Measurements from ENCODE around the gene RHOT2. TPM values are rescaled to one million over a fixed set of nuclear protein-coding genes. Genes with fewer than 3 reads are reported as not detected.
A peak's percentile ranks its signal among the peaks of the same experiment; 100 is the strongest.

RHOT2 gene
- 39.7 and 42.7 TPM in 2 replicates for total RNA-seq (2014; rRNA removed; shearing (Covaris generic))
- polyA plus RNA-seq (2015; cell fraction: cytosol; rRNA removed), result 63.6 and 74.8 TPM in 2 replicates
- polyA plus RNA-seq (2015; cell fraction: nucleus; rRNA removed), result 1,244 and 1,428 TPM in 2 replicates

DNA sequence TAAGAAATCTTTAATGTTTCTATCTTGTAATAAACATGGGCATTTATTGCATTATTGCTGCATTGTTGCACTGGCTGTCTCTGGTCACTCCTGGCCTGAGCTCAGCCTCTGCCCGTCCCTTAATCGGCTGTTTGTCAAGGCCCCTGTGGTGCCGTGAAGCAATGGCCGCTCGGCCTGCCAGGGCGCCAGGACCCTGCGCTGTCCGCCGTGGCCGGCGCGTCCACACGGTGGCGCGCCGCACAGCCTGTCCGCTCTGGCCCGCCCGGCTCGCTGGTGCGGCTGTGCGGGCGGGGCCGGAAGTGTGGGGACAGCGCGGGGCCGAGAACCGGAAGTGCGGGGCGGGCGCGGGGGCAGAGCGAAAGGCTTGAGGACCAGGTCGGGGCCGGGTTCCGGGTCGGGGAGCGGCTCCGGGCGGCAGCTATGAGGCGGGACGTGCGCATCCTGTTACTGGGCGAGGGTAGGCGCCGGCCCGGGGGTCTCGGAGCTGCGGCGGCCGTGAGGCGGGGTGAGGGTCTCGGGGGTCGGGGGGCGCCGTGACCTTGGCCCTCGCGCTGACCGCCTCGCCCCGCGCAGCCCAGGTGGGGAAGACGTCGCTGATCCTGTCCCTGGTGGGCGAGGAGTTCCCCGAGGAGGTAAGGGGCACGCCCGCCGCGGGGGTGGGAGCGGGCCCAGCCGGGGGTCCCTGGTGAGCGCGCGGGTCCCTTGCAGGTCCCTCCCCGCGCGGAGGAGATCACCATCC lies at the start of gene RHOT2:
RHOT2 (plus strand) TSS at position 353 of the 739 bp plus-strand sequence; CDS start at position 421, 68 bp downstream.
- in situ Hi-C loops (cut with HindIII; ENCODE audit: low pct_unique_long_range_greater_than_20kb, low sequenced_read_pairs), result no loop called here
- DNase-seq (ENCODE audit: low read depth, low spot score), result peak; percentile 86

DNA sequence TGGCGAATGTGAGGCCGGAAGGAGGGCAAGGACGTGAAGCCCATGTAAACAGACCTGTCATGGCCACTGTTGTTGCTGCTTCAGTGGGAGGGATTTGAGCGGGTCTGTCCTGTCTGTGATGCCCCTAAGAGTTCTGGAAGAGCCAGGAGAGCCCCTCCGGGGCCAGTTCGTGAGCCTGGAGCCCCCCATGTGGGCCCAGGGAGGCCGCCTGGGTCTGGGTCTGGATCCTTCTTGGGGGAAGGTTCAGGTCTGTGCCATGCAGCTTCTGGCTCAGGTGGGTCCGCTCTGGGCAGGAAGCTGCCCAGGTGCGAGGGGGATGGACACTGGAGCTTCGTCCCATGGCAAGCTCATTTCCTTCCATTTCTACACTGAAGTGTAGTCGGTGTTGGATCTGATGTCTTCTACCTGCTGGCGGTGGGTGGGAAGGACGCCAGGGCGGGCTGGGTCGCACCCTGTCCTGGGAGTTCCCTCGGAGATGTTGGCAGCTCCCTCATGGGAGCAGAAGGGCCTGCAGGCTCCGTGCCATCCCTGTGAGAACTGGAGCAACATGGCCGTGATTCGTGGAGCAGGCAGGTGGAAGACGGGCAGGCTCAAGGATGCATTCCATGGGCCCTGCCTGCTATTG lies 48.3 kb upstream of the RHOT2 start:
- no peak for DNase-seq (ENCODE audit: low read depth, low spot score)
- in situ Hi-C loops (cut with HindIII; ENCODE audit: low pct_unique_long_range_greater_than_20kb, low sequenced_read_pairs), result no loop called here

DNA sequence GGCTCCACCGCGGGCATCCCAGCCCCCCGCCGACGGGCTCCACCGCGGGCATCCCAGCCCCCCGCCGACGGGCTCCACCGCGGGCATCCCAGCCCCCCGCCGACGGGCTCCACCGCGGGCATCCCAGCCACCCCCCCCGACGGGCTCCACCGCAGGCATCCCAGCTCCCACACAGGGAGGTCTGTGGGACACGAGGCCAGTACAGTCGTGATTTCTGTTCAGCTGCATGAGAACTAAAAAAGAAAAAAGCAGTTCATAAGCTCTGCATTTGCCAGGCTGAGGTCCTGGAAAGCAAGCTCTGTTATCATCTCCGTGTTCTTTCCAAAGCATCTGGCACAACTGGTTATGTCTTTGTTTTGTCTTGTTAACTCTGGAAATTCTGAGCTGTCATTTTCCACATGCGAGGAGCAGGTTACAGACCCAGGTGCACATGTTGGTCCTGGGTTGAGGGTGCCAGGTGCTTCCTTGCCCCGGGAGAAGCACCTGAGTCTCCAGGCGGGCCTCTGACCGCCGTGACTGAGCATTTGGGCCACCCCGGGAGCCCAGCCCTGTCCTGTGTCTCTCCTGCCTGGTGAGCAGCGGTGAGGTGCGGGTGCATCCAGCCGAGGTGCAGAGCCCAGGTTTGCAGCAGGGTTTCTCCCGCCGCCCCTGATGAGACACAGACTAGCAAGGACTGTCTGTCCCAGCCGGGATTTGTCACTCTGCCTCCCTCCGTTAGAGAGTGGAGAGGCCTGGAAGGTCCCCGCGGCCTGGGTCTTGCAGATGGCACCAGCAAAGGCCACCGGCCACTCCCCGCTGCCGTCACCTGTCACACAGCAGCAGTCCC lies 47.0 kb upstream of the RHOT2 start:
- DNase-seq (ENCODE audit: low read depth, low spot score), result no peak
- in situ Hi-C loops (cut with HindIII; ENCODE audit: low pct_unique_long_range_greater_than_20kb, low sequenced_read_pairs), result no loop called here

DNA sequence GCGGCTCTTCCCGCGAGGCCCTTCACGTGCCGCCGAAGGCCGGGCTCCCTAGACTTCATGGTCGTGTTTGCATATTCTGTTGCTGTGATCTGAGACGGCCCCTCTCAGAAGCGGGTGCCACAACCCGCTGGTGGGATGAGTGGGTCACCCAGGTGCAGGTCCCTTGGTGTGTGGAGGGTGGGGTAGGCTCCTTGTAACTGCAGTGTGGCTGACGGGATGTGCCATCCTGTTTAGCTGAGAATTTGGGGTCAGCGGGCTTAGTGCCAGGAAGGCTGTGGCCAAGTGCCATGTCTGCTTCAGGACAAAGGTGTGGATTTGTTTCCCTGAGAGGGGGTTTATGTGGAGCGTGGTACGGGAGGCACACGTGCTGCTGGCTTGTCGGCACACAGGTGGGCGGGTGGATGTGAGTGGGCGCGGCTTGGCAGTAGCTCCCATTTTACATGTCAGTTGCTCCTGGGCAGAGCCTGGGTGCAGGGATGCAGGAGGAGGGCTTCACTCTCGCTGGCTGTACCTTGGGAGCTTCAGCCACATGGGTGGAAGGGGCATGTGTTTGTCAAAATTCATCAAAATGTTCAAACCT lies 46.3 kb upstream of the RHOT2 start:
- in situ Hi-C loops (cut with HindIII; ENCODE audit: low pct_unique_long_range_greater_than_20kb, low sequenced_read_pairs), result no loop called here
- DNase-seq (ENCODE audit: low read depth, low spot score), result no peak

GRCh38 chr16:622920-623280 lies 45.0 kb upstream of the RHOT2 start:
- no peak for DNase-seq (ENCODE audit: low read depth, low spot score)
- in situ Hi-C loops (cut with HindIII; ENCODE audit: low pct_unique_long_range_greater_than_20kb, low sequenced_read_pairs), result no loop called here

GRCh38 chr16:624526-625070 lies 43.3 kb upstream of the RHOT2 start:
- in situ Hi-C loops (cut with HindIII; ENCODE audit: low pct_unique_long_range_greater_than_20kb, low sequenced_read_pairs), result no loop called here
- no peak for DNase-seq (ENCODE audit: low read depth, low spot score)

DNA sequence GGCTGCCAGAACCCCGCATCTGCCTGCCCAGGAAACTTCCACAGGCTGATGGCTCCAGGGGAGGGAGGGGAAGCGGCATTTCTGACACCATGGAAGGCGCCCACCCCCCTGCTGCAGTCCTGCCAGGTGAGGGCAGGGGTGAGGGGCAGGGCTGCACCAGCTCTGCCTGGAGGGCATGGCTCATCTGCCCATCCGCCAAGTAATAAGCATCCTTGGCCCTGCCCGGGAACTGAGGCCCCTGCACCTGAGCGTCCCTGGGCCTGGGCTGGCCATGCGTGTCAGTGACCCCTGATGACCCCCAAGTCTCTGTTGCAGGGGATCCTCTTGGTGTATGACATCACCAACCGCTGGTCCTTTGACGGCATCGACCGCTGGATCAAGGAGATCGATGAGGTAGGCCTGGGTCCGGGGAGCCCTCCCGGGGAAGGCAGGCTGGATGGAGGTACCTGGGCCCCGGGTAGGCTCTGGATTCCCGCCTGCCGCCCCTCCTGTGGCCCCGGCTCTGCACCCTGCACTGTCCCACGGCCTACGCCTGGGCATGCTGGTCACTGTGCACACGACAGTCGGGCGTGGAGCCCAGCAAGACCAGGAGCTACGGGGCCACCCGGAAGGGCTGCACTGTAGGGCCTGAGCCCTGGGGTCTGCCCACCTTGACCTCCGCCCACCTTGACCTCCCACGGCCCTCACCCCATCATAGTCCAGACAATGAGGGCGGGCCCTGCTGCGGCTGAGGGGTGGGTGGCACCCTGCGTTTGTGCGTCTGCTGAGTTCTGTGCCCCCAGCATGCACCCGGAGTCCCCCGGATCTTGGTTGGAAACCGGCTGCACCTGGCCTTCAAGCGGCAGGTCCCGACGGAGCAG lies 42.6 kb upstream of the RHOT2 start:
- in situ Hi-C loops (cut with HindIII; ENCODE audit: low pct_unique_long_range_greater_than_20kb, low sequenced_read_pairs), result no loop called here
- no peak for DNase-seq (ENCODE audit: low read depth, low spot score)

DNA sequence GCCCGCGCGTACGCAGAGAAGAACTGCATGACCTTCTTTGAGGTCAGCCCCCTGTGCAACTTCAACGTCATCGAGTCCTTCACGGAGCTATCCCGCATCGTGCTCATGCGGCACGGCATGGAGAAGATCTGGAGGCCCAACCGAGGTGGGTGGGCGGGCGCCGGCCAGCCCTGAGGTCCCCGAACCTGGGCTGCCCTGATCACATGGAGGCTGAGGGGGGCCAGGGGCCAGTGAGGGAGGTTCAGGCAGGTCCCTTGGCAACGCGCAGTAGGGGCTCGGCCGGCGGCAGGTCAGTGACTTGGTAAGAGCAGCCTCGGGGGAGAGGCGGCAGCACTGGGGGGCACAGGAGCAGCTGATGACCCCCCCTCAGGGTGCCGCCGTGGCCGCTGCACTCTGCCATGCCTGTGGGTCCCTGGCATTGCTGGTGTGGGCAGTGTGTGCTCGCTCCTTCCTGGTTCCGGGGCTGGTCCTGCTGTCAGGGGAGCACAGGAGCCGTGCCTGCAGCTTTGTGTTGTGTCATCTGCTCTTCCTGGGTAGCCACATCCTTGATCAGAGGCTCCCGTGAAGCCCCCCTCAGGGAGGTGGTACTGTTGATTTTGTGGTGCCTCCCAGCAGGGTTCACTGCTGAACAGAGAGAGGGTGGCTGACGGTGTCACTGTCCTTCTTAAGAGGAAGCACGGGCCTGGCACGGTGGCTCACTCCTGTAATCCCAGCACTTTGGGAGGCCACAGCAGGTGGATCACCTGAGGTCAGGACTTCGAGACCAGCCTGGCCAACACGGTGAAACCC lies 41.8 kb upstream of the RHOT2 start:
- no peak for DNase-seq (ENCODE audit: low read depth, low spot score)
- in situ Hi-C loops (cut with HindIII; ENCODE audit: low pct_unique_long_range_greater_than_20kb, low sequenced_read_pairs), result no loop called here

DNA sequence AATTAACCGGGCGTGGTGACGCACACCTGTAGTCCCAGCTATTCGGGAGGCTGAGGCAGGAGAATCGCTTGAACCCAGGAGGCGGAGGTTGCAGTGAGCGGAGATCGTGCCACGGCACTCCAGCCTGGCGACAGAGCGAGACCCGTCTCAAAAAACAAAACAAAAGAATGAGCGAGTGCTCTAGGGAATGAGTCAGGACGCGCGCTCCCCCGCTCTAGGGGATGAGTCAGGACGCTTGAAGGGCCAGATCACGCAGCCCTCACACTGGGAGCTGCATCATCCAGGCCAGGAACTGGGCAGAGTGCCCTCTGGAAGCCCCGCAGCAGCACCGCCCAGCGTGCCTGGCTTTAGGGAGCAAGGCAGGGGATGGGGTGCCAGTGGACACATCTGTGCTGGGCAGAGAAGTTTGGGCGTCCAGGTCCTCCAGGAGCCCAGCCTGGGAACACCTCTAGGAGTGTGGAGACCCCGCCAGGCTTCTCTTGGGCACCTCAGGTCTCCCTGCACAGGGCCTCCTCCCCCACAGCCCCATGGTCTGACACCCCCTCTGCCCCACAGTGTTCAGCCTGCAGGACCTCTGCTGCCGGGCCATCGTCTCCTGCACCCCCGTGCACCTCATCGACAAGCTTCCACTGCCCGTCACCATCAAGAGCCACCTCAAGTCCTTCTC lies 41.0 kb upstream of the RHOT2 start:
- no peak for DNase-seq (ENCODE audit: low read depth, low spot score)
- in situ Hi-C loops (cut with HindIII; ENCODE audit: low pct_unique_long_range_greater_than_20kb, low sequenced_read_pairs), result no loop called here

- in situ Hi-C loops (cut with HindIII; ENCODE audit: low pct_unique_long_range_greater_than_20kb, low sequenced_read_pairs), result no loop called here
- DNase-seq (ENCODE audit: low read depth, low spot score), result no peak
Observed at GRCh38 chr16:627454-628239, 40.3 kb upstream of the RHOT2 start.

- no peak for DNase-seq (ENCODE audit: low read depth, low spot score)
- in situ Hi-C loops (cut with HindIII; ENCODE audit: low pct_unique_long_range_greater_than_20kb, low sequenced_read_pairs), result no loop called here
Observed at GRCh38 chr16:628321-629061, 39.4 kb upstream of the RHOT2 start.

- in situ Hi-C loops (cut with HindIII; ENCODE audit: low pct_unique_long_range_greater_than_20kb, low sequenced_read_pairs), result no loop called here
Observed at GRCh38 chr16:629185-629832, 38.6 kb upstream of the RHOT2 start.

DNA sequence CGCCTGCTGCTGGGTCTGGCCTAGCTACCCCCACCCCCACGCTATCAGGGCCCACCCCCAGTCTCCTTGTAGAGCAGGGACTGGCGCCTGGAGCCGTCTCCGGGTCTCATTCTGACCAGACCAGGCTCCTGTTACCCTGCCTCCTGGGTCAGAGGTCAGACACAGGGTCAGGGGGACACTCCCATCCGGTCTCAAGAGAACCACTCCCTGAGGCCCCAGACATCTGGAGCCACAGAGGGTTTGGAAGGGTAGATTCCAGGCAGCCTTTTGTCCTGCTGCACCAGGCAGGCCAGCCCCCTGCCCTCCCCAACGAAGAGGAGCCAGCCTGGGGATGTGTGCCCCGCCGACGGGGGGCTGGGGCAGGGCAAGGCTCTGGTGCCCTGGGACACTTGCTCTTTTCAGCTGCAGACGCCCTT lies 38.1 kb upstream of the RHOT2 start:
- DNase-seq (ENCODE audit: low read depth, low spot score), result no peak
- in situ Hi-C loops (cut with HindIII; ENCODE audit: low pct_unique_long_range_greater_than_20kb, low sequenced_read_pairs), result no loop called here

More at GRCh38 chr16:629185-629832, 38.6 kb upstream of the RHOT2 start:
- DNase-seq (ENCODE audit: low read depth, low spot score), result no peak

DNA sequence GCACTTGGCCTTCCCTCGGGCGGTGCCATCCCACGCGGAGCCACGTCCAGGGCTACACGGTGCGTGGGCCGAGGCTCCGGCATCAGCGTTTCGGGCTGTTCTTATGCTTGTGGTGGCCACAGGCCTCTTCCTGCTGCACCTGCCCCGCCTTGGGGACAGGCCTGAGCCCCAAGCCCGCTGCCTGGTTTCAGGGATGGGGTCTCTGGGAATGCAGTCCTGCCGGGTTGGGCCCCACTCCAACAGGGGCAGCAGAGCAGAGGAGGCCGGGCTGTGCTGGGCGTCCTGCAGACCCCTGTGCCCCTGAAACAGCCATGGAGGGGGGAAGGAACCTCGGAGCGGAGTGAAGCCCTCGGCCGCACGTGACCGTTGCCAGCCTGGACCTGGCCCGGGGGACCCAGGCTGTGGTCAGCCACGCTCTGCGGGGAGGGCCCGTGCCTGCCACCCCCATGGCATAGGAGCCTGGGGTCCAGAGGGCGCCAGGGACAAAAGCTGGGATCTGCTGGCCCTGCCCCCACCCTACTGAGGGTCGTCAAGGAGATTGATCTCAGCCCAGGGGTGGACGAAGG lies 37.6 kb upstream of the RHOT2 start:
- no peak for DNase-seq (ENCODE audit: low read depth, low spot score)
- in situ Hi-C loops (cut with HindIII; ENCODE audit: low pct_unique_long_range_greater_than_20kb, low sequenced_read_pairs), result no loop called here
